Karpas-422 (cell line): ENCODE results near the gene SRM. TPM values are rescaled to one million over a fixed set of nuclear protein-coding genes. Genes with fewer than 3 reads are reported as not detected.
A peak's percentile ranks its signal among the peaks of the same experiment; 100 is the strongest.
"Not testable (repeated sequence)": the region's sequence is repeated elsewhere in the genome, so short reads cannot be mapped to it uniquely, and the experiment has no call there.

Source experiments
- DNase-seq: peaks from one replicate; pipeline ENCODE4 v3.0.0-alpha.2; 2015
- H2AFZ ChIP-seq: fragments of 200-600 bp; sonication (generic); 2 replicates; pipeline ENCODE4 v1.6.1; 2014; ENCODE audit warnings: antibody characterized with exemption, low read length, mixed read lengths
- H3K27ac ChIP-seq: fragments of 200-600 bp; sonication (generic); 2 replicates; pipeline ENCODE4 v1.5.1; 2014; ENCODE audit warnings: mild to moderate bottlenecking, low read length, moderate library complexity
- H3K27me3 ChIP-seq: fragments of 200-600 bp; sonication (generic); 2 replicates; pipeline ENCODE4 v1.6.1; 2014; ENCODE audit warnings: low read length, mixed read lengths
- H3K36me3 ChIP-seq: fragments of 200-600 bp; sonication (generic); 2 replicates; pipeline ENCODE4 v1.6.1; 2014; ENCODE audit warnings: low read length, mixed read lengths; ENCODE audit not compliant: insufficient read depth
- H3K4me1 ChIP-seq: fragments of 200-600 bp; sonication (generic); 2 replicates; pipeline ENCODE4 v1.6.1; 2014; ENCODE audit warnings: mild to moderate bottlenecking, low read length, mixed read lengths
- H3K4me2 ChIP-seq: fragments of 200-600 bp; sonication (generic); 2 replicates; pipeline ENCODE4 v1.6.1; 2014; ENCODE audit warnings: low read length, low read depth, mild to moderate bottlenecking; ENCODE audit not compliant: poor library complexity, severe bottlenecking
- H3K4me3 ChIP-seq: fragments of 200-600 bp; sonication (generic); 2 replicates; pipeline ENCODE4 v1.5.1; 2014; ENCODE audit warnings: mild to moderate bottlenecking, antibody characterized with exemption, low read length, mixed read lengths
- H3K79me2 ChIP-seq: fragments of 200-600 bp; sonication (generic); 2 replicates; pipeline ENCODE4 v1.6.1; 2014; ENCODE audit warnings: mild to moderate bottlenecking, low read length, mixed read lengths
- H3K9ac ChIP-seq: fragments of 200-600 bp; sonication (generic); 2 replicates; pipeline ENCODE4 v1.6.0; 2014; ENCODE audit warnings: low read length
- H3K9me2 ChIP-seq: fragments of 200-600 bp; sonication (generic), shearing (Covaris generic); replicated peaks from 2 replicates; pipeline ENCODE4 v1.6.0; 2014; ENCODE audit warnings: mild to moderate bottlenecking, low read length, moderate library complexity; ENCODE audit not compliant: insufficient read depth
- H3K9me3 ChIP-seq: fragments of 300-700, 200-600 bp; sonication (generic); 2 replicates; pipeline ENCODE4 v1.6.1; 2014; ENCODE audit warnings: low read length, mixed read lengths
- H4K20me1 ChIP-seq: fragments of 200-600 bp; sonication (generic); 2 replicates; pipeline ENCODE4 v1.6.1; 2014; ENCODE audit warnings: mild to moderate bottlenecking, antibody characterized with exemption, low read length, low read depth; ENCODE audit not compliant: insufficient read depth
- total RNA-seq: library from RNA; depleted of rRNA; stranded (reverse); fragments of >200 nt; shearing (Covaris generic); gene quantifications from 2 replicates; pipeline ENCODE4 v1.2.3, GENCODE V29; 2014; ENCODE audit warnings: low replicate concordance

Gene SRM
- total RNA-seq, 1 experiment from 2014 or later = 50.3 TPM

- no peaks in the 10 kb centered on the region for H3K27me3 ChIP-seq
- no peaks in the 10 kb centered on the region for H3K9me2 ChIP-seq
- no peaks in the 10 kb centered on the region for H3K4me1 ChIP-seq
- H3K36me3 ChIP-seq = no peaks in the 10 kb centered on the region
- H4K20me1 ChIP-seq = no peaks in the 10 kb centered on the region
- H3K79me2 ChIP-seq = no peaks in the 10 kb centered on the region
- no peak overlapping the region for H2AFZ ChIP-seq
- no peak overlapping the region for H3K9ac ChIP-seq
- H3K9me3 ChIP-seq = no peaks in the 10 kb centered on the region
- no peak for DNase-seq
- H3K4me2 ChIP-seq = no peak overlapping the region
- no peak overlapping the region for H3K4me3 ChIP-seq
- no peak overlapping the region for H3K27ac ChIP-seq
These were observed 18.8 kb downstream of the SRM start for GRCh38 chr1:11041048-11041447.

GRCh38 chr1:11040105-11040429, 19.8 kb downstream of the SRM start:
- H3K9ac ChIP-seq, H3K79me2 ChIP-seq, DNase-seq, H2AFZ ChIP-seq, H3K4me1 ChIP-seq, H3K27ac ChIP-seq, H3K9me3 ChIP-seq, H4K20me1 ChIP-seq, H3K36me3 ChIP-seq, H3K4me3 ChIP-seq, H3K9me2 ChIP-seq, H3K4me2 ChIP-seq, H3K27me3 ChIP-seq: not testable (repeated sequence)

GRCh38 chr1:11039351-11040104, 20.3 kb downstream of the SRM start:
- no peak overlapping the region for H3K4me2 ChIP-seq
- H3K9me3 ChIP-seq = no peaks in the 10 kb centered on the region
- H3K79me2 ChIP-seq = no peaks in the 10 kb centered on the region
- no peak overlapping the region; the same call in 1 of the 2 replicates for H3K9ac ChIP-seq
- no peaks in the 10 kb centered on the region for H4K20me1 ChIP-seq
- H2AFZ ChIP-seq = no peak overlapping the region
- H3K27ac ChIP-seq = no peak overlapping the region
- no peaks in the 10 kb centered on the region for H3K9me2 ChIP-seq
- no peak overlapping the region for H3K4me3 ChIP-seq
- no peaks in the 10 kb centered on the region for H3K4me1 ChIP-seq
- H3K27me3 ChIP-seq = no peaks in the 10 kb centered on the region
- no peak for DNase-seq
- no peaks in the 10 kb centered on the region for H3K36me3 ChIP-seq

- Histone ChIP-seq H3K36me3 (no peaks in the 10 kb centered on the region), H3K9me3 (no peaks in the 10 kb centered on the region), H2AFZ (no peak overlapping the region), H3K9me2 (no peaks in the 10 kb centered on the region), H3K79me2 (no peaks in the 10 kb centered on the region), H3K4me1 (no peaks in the 10 kb centered on the region), H3K27me3 (no peaks in the 10 kb centered on the region), H4K20me1 (no peaks in the 10 kb centered on the region), H3K4me3 (no peak overlapping the region), H3K9ac (no peak overlapping the region), H3K4me2 (no peak overlapping the region), H3K27ac (no peak overlapping the region)
- DNase-seq = peak; percentile 95
These were observed 22.1 kb downstream of the SRM start for GRCh38 chr1:11037740-11038182.

- not testable (repeated sequence) for H3K4me1 ChIP-seq, H3K79me2 ChIP-seq, H3K27ac ChIP-seq, H4K20me1 ChIP-seq, H3K9me2 ChIP-seq, H3K9me3 ChIP-seq, H3K4me3 ChIP-seq, H3K27me3 ChIP-seq, H3K4me2 ChIP-seq, H3K9ac ChIP-seq, H2AFZ ChIP-seq, H3K36me3 ChIP-seq, DNase-seq
These were observed 22.6 kb downstream of the SRM start for GRCh38 chr1:11037019-11037739.

GRCh38 chr1:11031624-11032262, 28.1 kb downstream of the SRM start:
- Histone ChIP-seq H3K79me2 (no peaks in the 10 kb centered on the region), H3K27me3 (no peaks in the 10 kb centered on the region), H3K4me1 (no peaks in the 10 kb centered on the region), H3K4me3 (no peak overlapping the region), H3K4me2 (no peak overlapping the region), H3K36me3 (no peaks in the 10 kb centered on the region), H3K27ac (no peak overlapping the region), H3K9me2 (no peaks in the 10 kb centered on the region), H4K20me1 (no peaks in the 10 kb centered on the region), H2AFZ (no peak overlapping the region), H3K9ac (no peak overlapping the region), H3K9me3 (no peaks in the 10 kb centered on the region)
- DNase-seq = no peak

GRCh38 chr1:11030865-11031264, 29.0 kb downstream of the SRM start:
- Histone ChIP-seq H3K4me3 (no peak overlapping the region), H3K4me2 (no peak overlapping the region), H3K27ac (no peak overlapping the region), H3K9me2 (no peaks in the 10 kb centered on the region), H3K27me3 (no peaks in the 10 kb centered on the region), H3K4me1 (no peaks in the 10 kb centered on the region), H3K9ac (no peak overlapping the region), H2AFZ (no peak overlapping the region), H4K20me1 (0 out of 2 replicates have a peak, but pooled peaks cover 3% of the 10 kb centered on the region), H3K79me2 (no peaks in the 10 kb centered on the region), H3K9me3 (no peaks in the 10 kb centered on the region), H3K36me3 (peaks cover 1% of the 10 kb centered on the region; the same call in 1 of the 2 replicates)
- DNase-seq = no peak

GRCh38 chr1:11028018-11028417, 31.8 kb downstream of the SRM start:
- DNase-seq = no peak
- no peak overlapping the region for H3K27ac ChIP-seq
- no peak overlapping the region for H3K4me2 ChIP-seq
- 0 out of 2 replicates have a peak, but pooled peaks cover 3% of the 10 kb centered on the region for H4K20me1 ChIP-seq
- no peak overlapping the region for H3K9ac ChIP-seq
- H3K4me3 ChIP-seq = no peak overlapping the region
- H3K9me2 ChIP-seq = no peaks in the 10 kb centered on the region
- peaks cover 23% of the 10 kb centered on the region; the same call in 1 of the 2 replicates for H3K36me3 ChIP-seq
- H2AFZ ChIP-seq = no peak overlapping the region
- no peaks in the 10 kb centered on the region for H3K9me3 ChIP-seq
- H3K27me3 ChIP-seq = no peaks in the 10 kb centered on the region
- no peaks in the 10 kb centered on the region for H3K4me1 ChIP-seq
- H3K79me2 ChIP-seq = no peaks in the 10 kb centered on the region
